SK-N-SH treated with all-trans-retinoic acid at 6 μM for 48 hours (cell line): ENCODE measurements around the gene NEK11.

Source experiments
- BACH2 ChIP-seq: fragments of 250-450 bp; sonication (Bioruptor Pico); IDR thresholded peaks from 2 replicates; pipeline ENCODE4 v1.9.0; 2021; ENCODE audit warnings: mild to moderate bottlenecking, borderline replicate concordance
- PATZ1 ChIP-seq: fragments of 250-450 bp; sonication (Bioruptor Pico); IDR thresholded peaks from 2 replicates; pipeline ENCODE4 v1.8.0; 2020; ENCODE audit warnings: mild to moderate bottlenecking, moderate library complexity, borderline replicate concordance
- RARB ChIP-seq: fragments of 250-450 bp; sonication (Bioruptor Pico); IDR thresholded peaks from 2 replicates; pipeline ENCODE4 v1.8.0; 2021; ENCODE audit warnings: mild to moderate bottlenecking, moderate library complexity
- SNAI2 ChIP-seq: fragments of 250-450 bp; sonication (Bioruptor Pico); IDR thresholded peaks from 2 replicates; pipeline ENCODE4 v1.5.0; 2020; ENCODE audit warnings: mild to moderate bottlenecking, moderate library complexity
- TCF4 ChIP-seq: fragments of 250-450 bp; sonication (Bioruptor Pico); IDR thresholded peaks from 2 replicates; pipeline ENCODE4 v1.8.0; 2021; ENCODE audit warnings: mild to moderate bottlenecking, moderate library complexity, borderline replicate concordance
- ZFP30 ChIP-seq: fragments of 450-650 bp; formaldehyde crosslinking; IDR thresholded peaks from 2 replicates; pipeline ENCODE4 v1.5.0; 2022; ENCODE audit warnings: mild to moderate bottlenecking, moderate library complexity
- ZNF565 ChIP-seq: fragments of 450-650 bp; formaldehyde crosslinking; conservative IDR thresholded peaks from 2 replicates; pipeline ENCODE4 v1.5.0; 2020; ENCODE audit warnings: low read depth, mild to moderate bottlenecking, moderate library complexity

DNA sequence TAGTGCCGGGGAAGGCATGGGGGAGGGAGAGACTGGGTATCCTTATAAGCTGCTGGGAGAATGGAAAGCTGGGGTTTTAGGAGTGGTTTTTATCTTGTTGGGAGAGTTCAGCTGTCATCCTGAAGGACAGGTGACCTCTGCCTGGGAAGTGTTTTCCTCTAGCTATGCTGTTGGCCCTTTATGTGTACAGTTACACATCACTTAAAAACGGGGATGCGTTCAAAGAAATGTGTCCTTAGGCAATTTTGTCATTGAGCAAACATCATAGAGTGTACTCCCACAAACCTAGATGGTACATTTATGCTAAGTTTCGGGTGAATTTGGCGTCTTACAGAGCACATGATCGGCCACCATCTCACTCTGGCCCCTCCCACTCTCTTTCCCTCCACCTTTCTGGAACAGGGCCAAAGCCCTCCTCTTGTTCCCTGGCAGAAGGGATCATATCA, 190.6 kb downstream of the NEK11 start:
- TF ChIP-seq ZFP30 (CRISPR knock-in tag) (no peak), TCF4 (no peak), ZNF565 (CRISPR knock-in tag) (no peak), RARB (CRISPR knock-in tag) (no peak), PATZ1 (CRISPR knock-in tag) (no peak), BACH2 (CRISPR knock-in tag) (no peak), SNAI2 (no peak)
